Loucy (cell line): Measurements from ENCODE around the gene DDX31.

Experiments used
- CTCF ChIP-seq: fragments of 200-600 bp; sonication (generic); conservative IDR thresholded peaks from 2 replicates; pipeline ENCODE4 v1.5.1; 2014; ENCODE audit warnings: mild to moderate bottlenecking, antibody characterized with exemption, low read length
- EZH2phosphoT487 ChIP-seq: fragments of 200-600 bp; IDR thresholded peaks from 2 replicates; pipeline ENCODE4 v1.6.1; 2018; ENCODE audit warnings: antibody characterized with exemption, mild to moderate bottlenecking, moderate library complexity, borderline replicate concordance

GRCh38 chr9:132637351-132637750, 32.4 kb downstream of the DDX31 start:
- TF ChIP-seq CTCF: no peak
- no peak for TF ChIP-seq EZH2phosphoT487
